Upper lobe of left lung (tissue), 6 donors: ENCODE data around the gene ACMSD. TPM values are rescaled to one million over a fixed set of nuclear protein-coding genes. Genes with fewer than 3 reads are reported as not detected.
"Not testable (repeated sequence)": the region's sequence is repeated elsewhere in the genome, so short reads cannot be mapped to it uniquely, and the experiment has no call there.

Source experiments
- ATAC-seq, 2 donors: fragments of 200-7000 bp; cut with Tn5 transposase; one replicate each; pipeline ENCODE4 v1.9.1; 2022; ENCODE audit warnings: mild to moderate bottlenecking in 2 of 2, moderate library complexity in 2 of 2; ENCODE audit not compliant: low FRiP score in 2 of 2
- DNase-seq, 2 donors: peaks; one replicate each; pipeline ENCODE4 v3.0.0-alpha.2; 2019 to 2020
- H3K27ac ChIP-seq, 4 donors: fragments of 200-600 bp; sonication (generic); one replicate each; pipeline ENCODE4 v1.5.1; 2016 to 2019
- H3K27me3 ChIP-seq, 4 donors: fragments of 200-600 bp; sonication (generic); one replicate each; pipeline ENCODE4 v1.5.1; 2017 to 2019
- H3K36me3 ChIP-seq, 4 donors: fragments of 200-600 bp; sonication (generic); one replicate each; pipeline ENCODE4 v1.5.1; 2016 to 2019
- H3K4me1 ChIP-seq, 4 donors: fragments of 200-600 bp; sonication (generic); one replicate each; pipeline ENCODE4 v1.5.1; 2018 to 2019
- H3K4me3 ChIP-seq, 4 donors: fragments of 200-600 bp; sonication (generic); one replicate each; pipeline ENCODE4 v1.5.1; 2017 to 2019; ENCODE audit warnings: mild to moderate bottlenecking in 2 of 4, moderate library complexity in 1 of 4
- H3K9me3 ChIP-seq, 4 donors: fragments of 200-600 bp; sonication (generic); one replicate each; pipeline ENCODE4 v1.5.1; 2018 to 2019
- CTCF ChIP-seq, 6 experiments: fragments of 450-650 bp in 4 of 6; fragments of 200-600 bp in 2 of 6; sonication (generic) in 2 of 6; IDR thresholded peaks; one replicate each; pipeline ENCODE4 v1.5.1; 2016 to 2019; ENCODE audit warnings: antibody characterized with exemption in 6 of 6
- EP300 ChIP-seq, 4 donors: sonication (generic); formaldehyde crosslinking; IDR thresholded peaks; one replicate each; pipeline ENCODE4 v1.5.1; 2017; ENCODE audit warnings: antibody characterized with exemption in 4 of 4, control low read depth in 2 of 4
- POLR2A ChIP-seq, 4 donors: fragments of 450-650 bp; IDR thresholded peaks; one replicate each; pipeline ENCODE4 v1.5.1; 2016 to 2017; ENCODE audit warnings: antibody characterized with exemption in 4 of 4, mild to moderate bottlenecking in 2 of 4
- POLR2AphosphoS5 ChIP-seq, 2 donors: sonication (generic); formaldehyde crosslinking; IDR thresholded peaks; one replicate each; pipeline ENCODE4 v1.5.1; 2017; ENCODE audit warnings: antibody characterized with exemption in 2 of 2
- WGBS, 2 donors: methylation state at CpG; one replicate each; pipeline ENCODE4 v1.1.5; 2017 to 2018; 5-methylcytosine and 5-hydroxymethylcytosine counted together
- total RNA-seq, 6 donors: library from RNA; depleted of rRNA in 4 of 6; stranded (reverse); fragments of >200 nt in 4 of 6; gene quantifications; one replicate each; pipeline versions ENCODE4 v1.1.0 to v1.2.1, GENCODE V29; 2016 to 2021
- donor health status: DM: no; HTN: no; CAD: no; lungs with moderate emphysema.
- donor health status: DM: no; HTN: yes; CAD: no; lungs with severe emphysema.

The ACMSD gene
- total RNA-seq, 6 donors from 2014 or later, result 0.20 TPM; not detected in 5

DNA sequence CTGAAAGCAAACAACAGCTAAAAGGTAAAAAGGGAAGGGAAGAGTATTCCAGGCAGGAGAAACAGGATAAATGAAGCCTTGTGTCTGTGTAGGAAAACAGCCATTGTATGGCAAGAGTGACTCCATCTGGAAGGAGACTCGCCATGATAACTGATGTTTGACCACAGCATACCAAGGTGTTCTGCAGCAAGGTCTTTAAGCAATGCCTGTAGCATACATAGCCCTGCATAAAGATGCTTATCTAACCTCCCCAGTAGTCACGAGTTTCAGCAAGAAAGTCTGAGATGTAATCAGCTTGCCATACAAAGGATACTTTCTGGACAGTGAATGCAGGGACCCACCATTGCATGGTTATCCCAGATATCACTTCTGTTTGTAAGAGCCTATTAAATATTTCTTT, 68.3 kb downstream of the ACMSD start:
- Histone ChIP-seq H3K36me3 (no peaks in the 10 kb centered on the region), H3K4me3 (no peak overlapping the region), H3K9me3 (no peaks in the 10 kb centered on the region), H3K4me1 (peaks cover 0 to 7% (median 0%) of the 10 kb centered on the region in 4 donors), H3K27me3 (no peaks in the 10 kb centered on the region), H3K27ac (no peak overlapping the region)
- DNase-seq (no peak), ATAC-seq (no peak)
- WGBS, 2 donors, result 68 to 77% methylated on average over 2 of the region's 2 CpGs
- TF ChIP-seq CTCF (IDR thresholded peaks at IDR 0.05) (no peak), EP300 (IDR thresholded peaks at IDR 0.05) (no peak), POLR2AphosphoS5 (IDR thresholded peaks at IDR 0.05) (no peak), POLR2A (IDR thresholded peaks at IDR 0.05) (no peak)

GRCh38 chr2:134907441-134908116, 69.2 kb downstream of the ACMSD start:
- H3K4me1 ChIP-seq, H3K27ac ChIP-seq, H3K36me3 ChIP-seq, H3K27me3 ChIP-seq, ATAC-seq, H3K4me3 ChIP-seq, DNase-seq, H3K9me3 ChIP-seq: not testable (repeated sequence)
- 84 to 86% methylated on average over 1 of the region's 1 CpG for WGBS, 2 donors

DNA sequence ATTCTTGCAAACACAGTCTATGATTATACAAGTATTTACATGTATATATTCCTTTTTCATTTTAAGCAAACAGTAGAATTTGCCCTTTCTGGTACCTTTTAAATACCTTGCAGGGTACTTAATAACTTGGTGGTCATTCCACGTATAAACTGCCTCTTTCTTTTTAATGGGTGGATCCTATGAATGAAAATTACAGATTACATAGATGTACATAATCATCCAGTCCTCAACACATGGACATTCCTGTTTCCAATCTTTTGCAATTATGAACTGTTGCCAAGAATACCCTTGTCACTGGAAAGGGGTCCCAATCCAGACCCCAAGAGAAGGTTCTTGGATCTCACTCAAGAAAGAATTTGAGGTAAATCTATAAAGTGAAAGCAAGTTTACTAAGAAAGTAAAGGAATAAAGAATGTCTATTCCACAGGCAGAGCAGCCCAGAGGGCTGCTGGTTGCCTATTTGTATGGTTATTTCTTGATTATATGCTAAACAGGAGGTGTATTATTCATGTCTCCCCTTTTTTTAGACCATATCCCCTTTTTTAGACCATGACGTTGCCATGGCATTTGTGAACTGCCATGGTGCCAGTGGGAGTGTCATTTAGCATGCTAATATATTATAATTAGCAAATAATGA, 72.5 kb downstream of the ACMSD start:
- WGBS, 2 donors, result 75 to 87% methylated on average over 2 of the region's 2 CpGs
- no peak overlapping the region for H3K4me3 ChIP-seq
- no peak for ATAC-seq

GRCh38 chr2:134911400-134911785, 73.0 kb downstream of the ACMSD start:
- no peak overlapping the region for H3K27ac ChIP-seq
- 91% methylated on average over 3 of the region's 3 CpGs for WGBS, 2 donors
- H3K4me3 ChIP-seq, result no peak overlapping the region
- H3K36me3 ChIP-seq, result no peaks in the 10 kb centered on the region
- H3K4me1 ChIP-seq, result no peaks in the 10 kb centered on the region
- no peak for DNase-seq
- no peaks in the 10 kb centered on the region for H3K9me3 ChIP-seq
- TF ChIP-seq POLR2A (IDR thresholded peaks at IDR 0.05), result no peak
- TF ChIP-seq EP300 (IDR thresholded peaks at IDR 0.05), result no peak
- TF ChIP-seq CTCF (IDR thresholded peaks at IDR 0.05), result no peak
- no peak for TF ChIP-seq POLR2AphosphoS5 (IDR thresholded peaks at IDR 0.05)
- no peak for ATAC-seq
- H3K27me3 ChIP-seq, result no peaks in the 10 kb centered on the region

More for the DNA sequence above, 72.5 kb downstream of the ACMSD start:
- Histone ChIP-seq H3K4me1 (no peaks in the 10 kb centered on the region), H3K9me3 (no peaks in the 10 kb centered on the region), H3K27me3 (no peaks in the 10 kb centered on the region), H3K27ac (no peak overlapping the region), H3K36me3 (no peaks in the 10 kb centered on the region)
- no peak for TF ChIP-seq EP300 (IDR thresholded peaks at IDR 0.05)
- TF ChIP-seq CTCF (IDR thresholded peaks at IDR 0.05), result no peak
- no peak for TF ChIP-seq POLR2AphosphoS5 (IDR thresholded peaks at IDR 0.05)
- TF ChIP-seq POLR2A (IDR thresholded peaks at IDR 0.05), result no peak
- no peak for DNase-seq

GRCh38 chr2:134912361-134912760, 73.9 kb downstream of the ACMSD start:
- Histone ChIP-seq H3K9me3 (no peaks in the 10 kb centered on the region), H3K4me1 (peaks cover 3 to 6% (median 4%) of the 10 kb centered on the region in 4 donors), H3K4me3 (no peak overlapping the region), H3K27me3 (no peaks in the 10 kb centered on the region), H3K27ac (no peak overlapping the region), H3K36me3 (no peaks in the 10 kb centered on the region)
- ATAC-seq, result peak in 1 of 2 donors; percentile 28
- DNase-seq, result no peak
- no peak for TF ChIP-seq CTCF (IDR thresholded peaks at IDR 0.05)
- no peak for TF ChIP-seq POLR2AphosphoS5 (IDR thresholded peaks at IDR 0.05)
- TF ChIP-seq EP300 (IDR thresholded peaks at IDR 0.05), result no peak
- no peak for TF ChIP-seq POLR2A (IDR thresholded peaks at IDR 0.05)
